IMR-90 (cell line): Measurements from ENCODE around the gene NHP2. TPM values are rescaled to one million over a fixed set of nuclear protein-coding genes. Genes with fewer than 3 reads are reported as not detected.

Experiments
- ATAC-seq: fragments of 200-7000 bp; cut with Tn5 transposase; 2 replicates; pipeline ENCODE4 v1.9.1; 2020; ENCODE audit warnings: low read depth, mild to moderate bottlenecking, moderate library complexity
- BruUV-seq: library from RNA; stranded (reverse); fragments of 400-500 nt; replicated peaks from 2 replicates; lab custom pipeline; 2021; lab: Mats Ljungman, UMichigan
- CTCF ChIA-PET: fragments of 300-600 bp; formaldehyde crosslinking; extraction: SDS; loops from one replicate; lab custom pipeline; 2021; ENCODE audit warnings: antibody characterized with exemption; lab: Yijun Ruan, JAX
- POLR2A ChIA-PET: fragments of 300-600 bp; sonication (Branson Sonifier 250); formaldehyde crosslinking; loops from one replicate; lab custom pipeline; 2022; ENCODE audit warnings: antibody characterized with exemption; ENCODE audit not compliant: unreplicated experiment; lab: Charles Lee
- DNase-seq: peaks from one replicate; pipeline ENCODE4 v3.0.0; 2013
- H2AFZ ChIP-seq: replicated peaks from 2 replicates; pipeline ENCODE3; 2013; ENCODE audit warnings: low read length, mild to moderate bottlenecking; ENCODE audit not compliant: poor library complexity
- H2AK5ac ChIP-seq: 2 replicates; pipeline ENCODE4 v1.6.1; 2013; ENCODE audit warnings: low read depth, low read length, inconsistent platforms
- H2AK9ac ChIP-seq: replicated peaks from 2 replicates; pipeline ENCODE3; 2013; ENCODE audit warnings: mild to moderate bottlenecking, low read depth, low read length, moderate library complexity; ENCODE audit not compliant: poor library complexity
- H2BK120ac ChIP-seq: 2 replicates; pipeline ENCODE4 v1.6.1; 2013; ENCODE audit warnings: low read depth, low read length, inconsistent platforms
- H2BK15ac ChIP-seq: 3 replicates; pipeline ENCODE4 v1.6.1; 2013; ENCODE audit warnings: low read depth, low read length, inconsistent platforms
- H2BK20ac ChIP-seq: 2 replicates; pipeline ENCODE4 v1.6.1; 2013; ENCODE audit warnings: low read depth, mild to moderate bottlenecking, inconsistent platforms, low read length, moderate library complexity
- H2BK5ac ChIP-seq: 2 replicates; pipeline ENCODE4 v1.6.1; 2013; ENCODE audit warnings: mild to moderate bottlenecking, low read depth, low read length, inconsistent platforms; ENCODE audit not compliant: poor library complexity, severe bottlenecking
- H3K14ac ChIP-seq: replicated peaks from 2 replicates; pipeline ENCODE4 v1.6.1; 2013; ENCODE audit warnings: low read depth, low read length, inconsistent platforms
- H3K18ac ChIP-seq: 2 replicates; pipeline ENCODE4 v1.6.1; 2013; ENCODE audit warnings: low read depth, low read length, control low read depth
- H3K23ac ChIP-seq: 2 replicates; pipeline ENCODE4 v1.6.1; 2013; ENCODE audit warnings: low read depth, low read length, inconsistent platforms
- H3K27ac ChIP-seq: 2 replicates; pipeline ENCODE4 v1.5.1; 2013; ENCODE audit warnings: mild to moderate bottlenecking, control low read depth, low read length; ENCODE audit not compliant: insufficient read depth
- H3K27me3 ChIP-seq: 2 replicates; pipeline ENCODE4 v1.6.1; 2013; ENCODE audit warnings: low read length; ENCODE audit not compliant: control insufficient read depth, insufficient read depth
- H3K36me3 ChIP-seq: 2 replicates; pipeline ENCODE4 v1.6.1; 2013; ENCODE audit warnings: low read length, mixed read lengths; ENCODE audit not compliant: control insufficient read depth, insufficient read depth
- H3K4ac ChIP-seq: 2 replicates; pipeline ENCODE4 v1.6.1; 2013; ENCODE audit warnings: low read depth, low read length, inconsistent platforms
- H3K4me1 ChIP-seq: 2 replicates; pipeline ENCODE4 v1.6.1; 2013; ENCODE audit warnings: low read length, mixed read lengths; ENCODE audit not compliant: control insufficient read depth, insufficient read depth
- H3K4me2 ChIP-seq: 2 replicates; pipeline ENCODE4 v1.6.1; 2013; ENCODE audit warnings: low read depth, mild to moderate bottlenecking, control low read depth, low read length, moderate library complexity
- H3K4me3 ChIP-seq: 2 replicates; pipeline ENCODE4 v1.5.1; 2013; ENCODE audit warnings: low read depth, mild to moderate bottlenecking, control low read depth, low read length, moderate library complexity; ENCODE audit not compliant: insufficient read depth
- H3K56ac ChIP-seq: 2 replicates; pipeline ENCODE4 v1.6.1; 2013; ENCODE audit warnings: low read length, inconsistent platforms; ENCODE audit not compliant: insufficient read depth; ENCODE audit errors: extremely low read depth
- H3K79me1 ChIP-seq, 2 experiments: 2 replicates each; pipeline ENCODE4 v1.6.1; 2013; ENCODE audit warnings: low read length in 2 of 2, inconsistent platforms in 1 of 2, low read depth in 1 of 2
- H3K9ac ChIP-seq: 2 replicates; pipeline ENCODE4 v1.6.1; 2013; ENCODE audit warnings: low read depth, low read length, control low read depth
- H3K9me1 ChIP-seq: 2 replicates; pipeline ENCODE4 v1.6.1; 2013; ENCODE audit warnings: low read length, inconsistent platforms; ENCODE audit not compliant: insufficient read depth
- H3K9me3 ChIP-seq: 2 replicates; pipeline ENCODE4 v1.6.1; 2013; ENCODE audit warnings: low read length; ENCODE audit not compliant: control insufficient read depth, insufficient read depth
- H4K20me1 ChIP-seq: 2 replicates; pipeline ENCODE4 v1.6.1; 2013; ENCODE audit warnings: low read length, inconsistent platforms; ENCODE audit not compliant: insufficient read depth
- H4K5ac ChIP-seq: 2 replicates; pipeline ENCODE4 v1.6.1; 2013; ENCODE audit warnings: mild to moderate bottlenecking, low read depth, low read length, control low read depth
- H4K8ac ChIP-seq, 2 experiments: 2 replicates each; pipeline ENCODE4 v1.6.1; 2013; ENCODE audit warnings: low read depth in 2 of 2, low read length in 2 of 2, control low read depth in 1 of 2, inconsistent platforms in 1 of 2
- H4K91ac ChIP-seq: 2 replicates; pipeline ENCODE4 v1.6.1; 2013; ENCODE audit warnings: low read depth, low read length, inconsistent platforms; ENCODE audit not compliant: insufficient read depth
- MAZ ChIP-seq: IDR thresholded peaks from 2 replicates; pipeline ENCODE4 v1.6.1; 2012; ENCODE audit warnings: low read depth, mild to moderate bottlenecking, low read length, improper control_type of control experiment, moderate library complexity, borderline replicate concordance
- WGBS, 2 experiments: methylation state at CpG; one replicate each; pipeline versions ENCODE4 v1.1.5 to v1.1.7; 2013; ENCODE audit warnings: missing lambda C conversion rate in 2 of 2; ENCODE audit not compliant: insufficient read length in 1 of 2; ENCODE audit errors: extremely low coverage in 2 of 2; 5-methylcytosine and 5-hydroxymethylcytosine counted together
- dilution Hi-C: fragments of 300-500 bp; cut with HindIII; formaldehyde crosslinking; loops from one replicate; pipeline ENCODE4 v1.14.3; 2018; ENCODE audit warnings: low sequenced_read_pairs; ENCODE audit not compliant: unreplicated experiment
- in situ Hi-C: fragments of 300-500 bp; cut with MboI; formaldehyde crosslinking; loops from 3 replicates; pipeline ENCODE4 v1.14.3; 2019; ENCODE audit warnings: low sequenced_read_pairs, inconsistent platforms, mixed read lengths
- intact Hi-C: fragments of 100-400 bp; cut with micrococcal nuclease; formaldehyde crosslinking; loops from 2 replicates; pipeline ENCODE4 v1.10.0; 2022
- polyA plus RNA-seq, 3 experiments: library from polyadenylated mRNA; depleted of rRNA; stranded (reverse); fragments of >200 nt; gene quantifications; 2 replicates each; pipeline ENCODE4 v1.2.3, GENCODE V29; 2012; ENCODE audit warnings: low replicate concordance in 1 of 3
- total RNA-seq: library from RNA; depleted of rRNA; stranded (reverse); fragments of >200 nt; gene quantifications from 2 replicates; pipeline ENCODE4 v1.2.3, GENCODE V29; 2012

Gene NHP2
- total and polyA plus RNA-seq, 2 of the 4 experiments (the other 2 are of a cell fraction): 180 to 278 TPM

- intact Hi-C loops (no loop called here), dilution Hi-C loops (no loop called here)
These were observed 33.6 kb downstream of the NHP2 start for GRCh38 chr5:178119915-178120606.

More at GRCh38 chr5:178119915-178120606, 33.6 kb downstream of the NHP2 start:
- no peak overlapping the region for H3K18ac ChIP-seq
- no peak for TF ChIP-seq MAZ
- no peak overlapping the region for H2AFZ ChIP-seq
- no peak overlapping the region for H3K27ac ChIP-seq
- H4K20me1 ChIP-seq: no peaks in the 10 kb centered on the region; the same call in 1 of the 2 replicates
- 95% methylated on average over 9 of the region's 27 CpGs; no CpG with 5 or more reads in 1 of the 2 experiments for WGBS, 2 experiments
- ChIA-PET CTCF (no interaction called here), POLR2A (no interaction called here)
- no peaks in the 10 kb centered on the region for H3K79me1 ChIP-seq
- in situ Hi-C loops: no loop called here
- no peaks in the 10 kb centered on the region for H3K9me1 ChIP-seq
- DNase-seq (no peak), ATAC-seq (no peak)
- no TSS peak for BruUV-seq
- H4K91ac ChIP-seq: no peak overlapping the region
- H3K23ac ChIP-seq: no peak overlapping the region
- H3K56ac ChIP-seq: no peak overlapping the region
- no peak overlapping the region for H2BK120ac ChIP-seq
- no peaks in the 10 kb centered on the region for H3K9me3 ChIP-seq
- no peak overlapping the region for H3K4me3 ChIP-seq
- no peak overlapping the region for H4K5ac ChIP-seq
- H3K9ac ChIP-seq: no peak overlapping the region
- no peak overlapping the region for H2AK5ac ChIP-seq
- H4K8ac ChIP-seq: no peak overlapping the region
- peaks cover 6% of the 10 kb centered on the region; the same call in 1 of the 2 replicates for H3K4me1 ChIP-seq
- H2BK5ac ChIP-seq: no peak overlapping the region
- H3K4ac ChIP-seq: no peak overlapping the region
- no peak overlapping the region for H2AK9ac ChIP-seq
- no peak overlapping the region for H3K4me2 ChIP-seq
- H2BK20ac ChIP-seq: no peak overlapping the region
- H3K14ac ChIP-seq: no peak overlapping the region
- H2BK15ac ChIP-seq: no peak overlapping the region
- H3K27me3 ChIP-seq: peaks cover 30% of the 10 kb centered on the region
- H3K36me3 ChIP-seq: no peaks in the 10 kb centered on the region
